Astrocyte (in vitro differentiated cells and primary cell): ENCODE data around the gene SYTL3.

Source experiments
- EZH2 ChIP-seq: IDR thresholded peaks from 2 replicates; pipeline ENCODE4 v1.6.1; 2012; ENCODE audit warnings: mild to moderate bottlenecking, low read length, inconsistent platforms; ENCODE audit not compliant: insufficient read depth
- TF ChIP-seq, protein P1 (sequence below): IDR thresholded peaks from 2 replicates; pipeline ENCODE4 v1.5.1; 2011; ENCODE audit warnings: low read depth, mild to moderate bottlenecking, inconsistent platforms, low read length, moderate library complexity; ENCODE audit not compliant: insufficient read depth

DNA sequence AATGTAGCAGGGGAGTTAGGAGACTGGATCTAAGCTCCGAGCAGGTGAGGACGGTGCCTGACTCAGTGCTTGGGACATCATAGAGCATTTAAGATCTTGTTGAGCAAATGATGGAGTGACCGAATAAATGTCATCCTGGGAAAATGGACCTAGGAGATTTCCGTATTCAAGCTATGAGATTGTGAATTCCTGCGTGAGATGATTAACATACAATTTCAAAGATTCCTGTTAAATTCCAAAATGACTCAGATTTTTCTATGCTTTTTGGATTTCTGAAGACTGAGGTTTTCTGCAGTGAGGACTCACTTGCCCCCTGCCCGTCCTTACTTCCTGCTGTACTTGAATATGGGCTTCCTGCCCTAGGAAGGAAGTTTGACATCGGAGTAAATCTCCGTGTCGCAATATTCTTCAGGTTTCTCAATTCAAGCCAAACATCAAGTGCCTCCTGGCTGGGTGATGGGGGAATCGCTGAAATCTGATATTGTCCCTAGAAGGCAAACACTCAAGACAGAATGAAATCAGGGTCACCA is 5.2 kb downstream of the SYTL3 start:
- TF ChIP-seq, protein P1, sequence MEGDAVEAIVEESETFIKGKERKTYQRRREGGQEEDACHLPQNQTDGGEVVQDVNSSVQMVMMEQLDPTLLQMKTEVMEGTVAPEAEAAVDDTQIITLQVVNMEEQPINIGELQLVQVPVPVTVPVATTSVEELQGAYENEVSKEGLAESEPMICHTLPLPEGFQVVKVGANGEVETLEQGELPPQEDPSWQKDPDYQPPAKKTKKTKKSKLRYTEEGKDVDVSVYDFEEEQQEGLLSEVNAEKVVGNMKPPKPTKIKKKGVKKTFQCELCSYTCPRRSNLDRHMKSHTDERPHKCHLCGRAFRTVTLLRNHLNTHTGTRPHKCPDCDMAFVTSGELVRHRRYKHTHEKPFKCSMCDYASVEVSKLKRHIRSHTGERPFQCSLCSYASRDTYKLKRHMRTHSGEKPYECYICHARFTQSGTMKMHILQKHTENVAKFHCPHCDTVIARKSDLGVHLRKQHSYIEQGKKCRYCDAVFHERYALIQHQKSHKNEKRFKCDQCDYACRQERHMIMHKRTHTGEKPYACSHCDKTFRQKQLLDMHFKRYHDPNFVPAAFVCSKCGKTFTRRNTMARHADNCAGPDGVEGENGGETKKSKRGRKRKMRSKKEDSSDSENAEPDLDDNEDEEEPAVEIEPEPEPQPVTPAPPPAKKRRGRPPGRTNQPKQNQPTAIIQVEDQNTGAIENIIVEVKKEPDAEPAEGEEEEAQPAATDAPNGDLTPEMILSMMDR: no peak
- TF ChIP-seq EZH2: no peak
